Omental fat pad (tissue), 4 donors: ENCODE data around the gene ADAMTS12. TPM values are rescaled to one million over a fixed set of nuclear protein-coding genes. Genes with fewer than 3 reads are reported as not detected.

Source experiments
- ATAC-seq: fragments of 150-250 bp; one replicate; pipeline ENCODE4 v1.9.1; 2016; ENCODE audit warnings: mild to moderate bottlenecking, moderate library complexity; ENCODE audit not compliant: low FRiP score
- DNase-seq: peaks from one replicate; pipeline ENCODE4 v3.0.0-alpha.2; 2019; ENCODE audit warnings: low spot score
- CTCF ChIP-seq, 3 donors: fragments of 450-650 bp; IDR thresholded peaks; one replicate each; pipeline ENCODE4 v1.5.1; 2016 to 2017; ENCODE audit warnings: antibody characterized with exemption in 3 of 3, mild to moderate bottlenecking in 3 of 3, moderate library complexity in 2 of 3
- total RNA-seq, 4 donors: library from RNA; depleted of rRNA; stranded (reverse); fragments of >200 nt; gene quantifications; one replicate each; pipeline ENCODE4 v1.1.0, GENCODE V29; 2016

Gene ADAMTS12
- total RNA-seq, 4 donors from 2014 or later = 17.5 to 42.9 (median 24.0) TPM

- DNase-seq (no peak), ATAC-seq (no peak)
- TF ChIP-seq CTCF (IDR thresholded peaks at IDR 0.05) = no peak
Observed at GRCh38 chr5:33537240-33537639, 354.6 kb downstream of the ADAMTS12 start.

DNA sequence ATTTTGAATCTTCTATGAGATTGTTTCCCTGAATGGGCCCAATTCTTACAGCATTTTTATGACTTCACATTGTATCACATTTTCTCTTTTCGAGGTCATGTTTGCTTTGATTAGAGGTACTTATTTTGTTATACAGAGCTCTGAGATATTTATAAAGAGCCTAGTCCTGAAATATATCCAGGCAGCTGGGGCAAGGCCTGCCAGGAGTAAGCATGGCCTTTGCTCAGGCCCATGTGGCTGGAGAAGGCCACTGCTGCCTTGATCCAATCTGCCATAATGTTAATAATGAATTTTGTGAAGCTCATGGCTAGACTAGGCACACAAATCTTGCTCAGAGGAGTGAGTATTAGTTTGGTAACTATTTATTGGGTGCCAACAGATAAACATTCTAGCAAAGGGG is 355.0 kb downstream of the ADAMTS12 start:
- DNase-seq (no peak), ATAC-seq (no peak)
- no peak for TF ChIP-seq CTCF (IDR thresholded peaks at IDR 0.05)

DNA sequence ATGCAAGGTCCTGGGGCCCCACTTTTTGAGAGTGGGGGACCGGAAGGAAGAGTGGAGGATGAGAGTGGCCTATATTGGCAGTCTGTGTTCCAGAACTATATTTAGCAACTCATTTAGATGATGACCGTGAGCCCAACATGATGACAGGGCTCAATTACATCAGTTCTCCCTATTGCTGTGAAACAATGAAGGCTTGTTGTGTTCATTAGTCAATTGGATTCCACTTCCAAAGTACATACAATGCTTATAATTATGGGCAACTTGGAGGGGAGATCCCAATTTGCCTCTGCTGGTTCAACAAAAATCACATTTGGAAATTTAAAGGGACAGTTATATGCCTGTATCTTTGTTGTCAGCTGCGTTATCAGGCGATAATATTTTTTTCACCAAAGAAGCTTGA is 360.0 kb downstream of the ADAMTS12 start:
- ATAC-seq (no peak), DNase-seq (no peak)
- TF ChIP-seq CTCF (IDR thresholded peaks at IDR 0.05) = no peak

DNA sequence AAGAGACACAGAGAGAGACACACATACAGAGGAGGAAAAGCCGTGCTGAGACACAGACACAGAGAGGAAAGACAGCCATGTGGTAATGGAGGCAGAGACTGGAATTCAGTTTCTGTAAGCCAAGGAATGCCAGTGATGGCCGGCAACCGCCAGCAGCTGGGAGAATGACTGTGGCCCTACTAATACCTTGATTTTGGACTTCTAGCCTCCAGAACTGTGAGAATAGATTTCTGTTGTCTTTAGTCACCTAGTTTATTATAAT is 360.8 kb downstream of the ADAMTS12 start:
- no peak for TF ChIP-seq CTCF (IDR thresholded peaks at IDR 0.05)
- DNase-seq (no peak), ATAC-seq (no peak)

- ATAC-seq = no peak
Observed at GRCh38 chr5:33530183-33531036, 361.4 kb downstream of the ADAMTS12 start.

GRCh38 chr5:33527696-33528095 is 364.1 kb downstream of the ADAMTS12 start:
- ATAC-seq = no peak
- DNase-seq = no peak
- TF ChIP-seq CTCF (IDR thresholded peaks at IDR 0.05) = no peak

More at GRCh38 chr5:33530183-33531036, 361.4 kb downstream of the ADAMTS12 start:
- no peak for TF ChIP-seq CTCF (IDR thresholded peaks at IDR 0.05)
- no peak for DNase-seq

- no peak for DNase-seq
- no peak for ATAC-seq
- no peak for TF ChIP-seq CTCF (IDR thresholded peaks at IDR 0.05)
Observed at GRCh38 chr5:33526755-33527154, 365.0 kb downstream of the ADAMTS12 start.
